ENCODE data around the gene PRDM16.

The PRDM16 gene

DNA sequence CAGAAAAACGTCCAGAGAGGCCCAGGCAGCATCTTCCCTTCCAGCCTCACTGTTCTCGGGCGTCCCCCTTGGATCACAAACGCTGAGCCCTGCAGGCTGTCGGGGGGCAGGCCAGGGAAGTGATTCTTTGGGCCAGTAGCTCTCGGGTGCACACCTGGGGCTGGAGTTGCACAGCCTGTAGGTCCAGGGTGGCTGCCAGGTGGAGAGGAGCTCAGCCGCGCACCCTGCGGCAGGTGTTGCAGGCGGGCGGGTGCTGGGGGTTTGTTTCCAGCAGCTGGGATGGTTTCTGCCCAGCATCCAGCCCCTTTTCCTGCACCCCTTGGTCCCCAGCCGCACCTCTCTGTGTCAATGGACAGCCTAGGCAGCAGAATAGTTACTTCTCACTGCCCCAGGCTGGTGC, 15.7 kb downstream of the PRDM16 start:
- Histone ChIP-seq H3K27ac (ENCODE audit: low read depth, low read length, poor library complexity, severe bottlenecking) (no peak overlapping the region), H3K4me2 (ENCODE audit: low read length) (no peak overlapping the region), H3K9ac (ENCODE audit: low read length) (no peak overlapping the region), H3K4me1 (ENCODE audit: insufficient read depth, low read length, severe bottlenecking) (no peaks in the 10 kb centered on the region), H3K79me2 (ENCODE audit: insufficient read depth, low read length) (no peaks in the 10 kb centered on the region), H3K4me3 (ENCODE audit: low read depth, low read length, poor library complexity, severe bottlenecking) (no peak overlapping the region), H3K9me3 (ENCODE audit: low read length) (no peaks in the 10 kb centered on the region), H3K36me3 (ENCODE audit: insufficient read depth, low read length) (no peaks in the 10 kb centered on the region), H3K27me3 (ENCODE audit: insufficient read depth, low read length) (no peaks in the 10 kb centered on the region), H3K9me2 (ENCODE audit: low read depth, low read length) (no peaks in the 10 kb centered on the region), H3F3A (ENCODE audit: insufficient read depth, low read length) (no peaks in the 10 kb centered on the region), H4K20me1 (ENCODE audit: insufficient read depth, low read length) (no peaks in the 10 kb centered on the region), H2AFZ (ENCODE audit: low read length) (no peak overlapping the region)
- TF ChIP-seq EZH2 (IDR thresholded peaks at IDR 0.05; ENCODE audit: borderline replicate concordance, low read length): no peak
- TF ChIP-seq, protein P1, sequence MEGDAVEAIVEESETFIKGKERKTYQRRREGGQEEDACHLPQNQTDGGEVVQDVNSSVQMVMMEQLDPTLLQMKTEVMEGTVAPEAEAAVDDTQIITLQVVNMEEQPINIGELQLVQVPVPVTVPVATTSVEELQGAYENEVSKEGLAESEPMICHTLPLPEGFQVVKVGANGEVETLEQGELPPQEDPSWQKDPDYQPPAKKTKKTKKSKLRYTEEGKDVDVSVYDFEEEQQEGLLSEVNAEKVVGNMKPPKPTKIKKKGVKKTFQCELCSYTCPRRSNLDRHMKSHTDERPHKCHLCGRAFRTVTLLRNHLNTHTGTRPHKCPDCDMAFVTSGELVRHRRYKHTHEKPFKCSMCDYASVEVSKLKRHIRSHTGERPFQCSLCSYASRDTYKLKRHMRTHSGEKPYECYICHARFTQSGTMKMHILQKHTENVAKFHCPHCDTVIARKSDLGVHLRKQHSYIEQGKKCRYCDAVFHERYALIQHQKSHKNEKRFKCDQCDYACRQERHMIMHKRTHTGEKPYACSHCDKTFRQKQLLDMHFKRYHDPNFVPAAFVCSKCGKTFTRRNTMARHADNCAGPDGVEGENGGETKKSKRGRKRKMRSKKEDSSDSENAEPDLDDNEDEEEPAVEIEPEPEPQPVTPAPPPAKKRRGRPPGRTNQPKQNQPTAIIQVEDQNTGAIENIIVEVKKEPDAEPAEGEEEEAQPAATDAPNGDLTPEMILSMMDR (IDR thresholded peaks at IDR 0.05; ENCODE audit: low read length): no peak

DNA sequence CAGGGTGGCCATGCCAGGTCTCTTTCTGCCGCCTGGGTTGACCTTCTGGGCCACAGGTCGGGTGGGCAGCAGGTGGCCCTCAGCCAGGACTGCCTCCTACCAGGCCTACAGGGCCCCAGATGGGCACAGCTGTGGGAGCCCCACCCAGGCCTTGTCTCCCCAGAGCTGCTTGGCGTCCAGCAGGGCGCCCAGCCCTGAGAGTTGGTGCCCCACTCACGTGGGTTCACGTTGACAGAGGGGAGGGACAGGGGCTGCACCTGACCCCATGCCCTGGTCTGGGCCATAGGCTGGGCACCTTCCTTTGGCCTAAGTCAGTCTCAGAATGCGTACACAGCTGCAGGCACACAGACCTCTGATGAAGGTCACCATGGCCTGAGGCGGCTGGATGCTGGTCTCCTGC, 16.7 kb downstream of the PRDM16 start:
- Histone ChIP-seq H3K9me3 (ENCODE audit: low read length) (no peaks in the 10 kb centered on the region), H4K20me1 (ENCODE audit: insufficient read depth, low read length) (no peaks in the 10 kb centered on the region), H3K27ac (ENCODE audit: low read depth, low read length, poor library complexity, severe bottlenecking) (no peak overlapping the region), H3K27me3 (ENCODE audit: insufficient read depth, low read length) (no peaks in the 10 kb centered on the region), H3K4me1 (ENCODE audit: insufficient read depth, low read length, severe bottlenecking) (no peaks in the 10 kb centered on the region), H3K9ac (ENCODE audit: low read length) (no peak overlapping the region), H3F3A (ENCODE audit: insufficient read depth, low read length) (no peaks in the 10 kb centered on the region), H3K4me3 (ENCODE audit: low read depth, low read length, poor library complexity, severe bottlenecking) (no peak overlapping the region), H3K79me2 (ENCODE audit: insufficient read depth, low read length) (no peaks in the 10 kb centered on the region), H2AFZ (ENCODE audit: low read length) (no peak overlapping the region), H3K36me3 (ENCODE audit: insufficient read depth, low read length) (no peaks in the 10 kb centered on the region), H3K4me2 (ENCODE audit: low read length) (no peak overlapping the region), H3K9me2 (ENCODE audit: low read depth, low read length) (no peaks in the 10 kb centered on the region)
- no peak for TF ChIP-seq EZH2 (IDR thresholded peaks at IDR 0.05; ENCODE audit: borderline replicate concordance, low read length)
- TF ChIP-seq, protein P1 (IDR thresholded peaks at IDR 0.05; ENCODE audit: low read length): no peak

DNA sequence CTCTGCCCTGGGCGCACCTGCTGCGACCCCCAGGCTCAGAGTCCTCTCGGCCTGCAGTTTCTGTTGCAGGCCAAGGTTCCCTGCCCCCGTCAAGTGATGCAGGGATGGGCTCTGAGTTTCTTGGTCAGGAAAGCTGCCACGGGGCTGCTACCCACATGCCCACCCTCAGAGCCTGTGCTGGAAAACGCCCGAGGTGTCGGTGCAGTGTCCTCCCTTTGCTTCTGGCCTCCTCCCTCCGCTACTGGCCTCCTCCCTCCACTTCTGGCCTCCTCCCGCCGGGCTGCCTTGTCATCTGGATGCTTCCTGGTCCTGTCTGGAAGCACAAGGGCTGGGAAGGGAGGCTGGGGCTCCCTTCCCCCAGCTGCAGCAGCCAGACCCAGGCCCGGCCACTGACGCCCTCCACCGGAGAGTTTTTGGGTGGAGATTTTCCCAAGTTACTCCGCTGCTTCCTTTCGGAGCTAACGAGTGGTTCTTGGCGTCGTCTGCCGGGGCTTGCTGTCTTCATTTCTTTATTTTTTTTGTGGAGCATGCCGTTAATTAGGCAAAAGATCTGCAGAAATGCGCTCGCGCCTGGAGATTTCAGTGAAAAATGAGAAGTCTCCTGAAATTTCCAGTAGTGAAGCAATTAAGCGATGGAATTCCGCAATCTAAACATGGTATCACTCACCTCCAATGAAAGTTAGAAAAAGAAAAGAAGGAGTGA, 17.4 kb downstream of the PRDM16 start:
- no peaks in the 10 kb centered on the region for H3K9me2 ChIP-seq (ENCODE audit: low read depth, low read length)
- no peaks in the 10 kb centered on the region for H4K20me1 ChIP-seq (ENCODE audit: insufficient read depth, low read length)
- no peaks in the 10 kb centered on the region for H3K27me3 ChIP-seq (ENCODE audit: insufficient read depth, low read length)
- no peaks in the 10 kb centered on the region for H3F3A ChIP-seq (ENCODE audit: insufficient read depth, low read length)
- no peak overlapping the region for H2AFZ ChIP-seq (ENCODE audit: low read length)
- no peak overlapping the region for H3K4me3 ChIP-seq (ENCODE audit: low read depth, low read length, poor library complexity, severe bottlenecking)
- H3K36me3 ChIP-seq (ENCODE audit: insufficient read depth, low read length): no peaks in the 10 kb centered on the region
- no peaks in the 10 kb centered on the region for H3K9me3 ChIP-seq (ENCODE audit: low read length)
- H3K4me2 ChIP-seq (ENCODE audit: low read length): no peak overlapping the region
- no peak for TF ChIP-seq EZH2 (IDR thresholded peaks at IDR 0.05; ENCODE audit: borderline replicate concordance, low read length)
- TF ChIP-seq, protein P1 (IDR thresholded peaks at IDR 0.05; ENCODE audit: low read length): no peak
- H3K27ac ChIP-seq (ENCODE audit: low read depth, low read length, poor library complexity, severe bottlenecking): no peak overlapping the region
- no peaks in the 10 kb centered on the region for H3K4me1 ChIP-seq (ENCODE audit: insufficient read depth, low read length, severe bottlenecking)
- H3K79me2 ChIP-seq (ENCODE audit: insufficient read depth, low read length): no peaks in the 10 kb centered on the region
- no peak overlapping the region for H3K9ac ChIP-seq (ENCODE audit: low read length)

Measured in OCI-LY1 (cell line).